Astrocyte (in vitro differentiated cells and primary cell): Measurements from ENCODE around the gene PJVK. TPM values are rescaled to one million over a fixed set of nuclear protein-coding genes. Genes with fewer than 3 reads are reported as not detected.

ENCODE experiments used
- DNase-seq: peaks from one replicate; pipeline ENCODE4 v3.0.0-alpha.2; 2010; ENCODE audit warnings: low read depth
- FAIRE-seq: peaks from 2 replicates; lab custom pipeline; 2011; peaks lifted over from hg19 to GRCh38; lab: Jason Lieb, UNC
- H2AFZ ChIP-seq: 2 replicates; pipeline ENCODE4 v1.6.0; 2012; ENCODE audit warnings: low read depth, low read length, inconsistent platforms
- H3K27ac ChIP-seq: 2 replicates; pipeline ENCODE4 v1.5.1; 2011; ENCODE audit warnings: low read depth, low read length, inconsistent platforms
- H3K27me3 ChIP-seq: 2 replicates; pipeline ENCODE4 v1.6.0; 2011; ENCODE audit warnings: low read length, inconsistent platforms; ENCODE audit not compliant: insufficient read depth
- H3K36me3 ChIP-seq: 2 replicates; pipeline ENCODE4 v1.5.1; 2011; ENCODE audit warnings: low read length, inconsistent platforms; ENCODE audit not compliant: insufficient read depth
- H3K4me1 ChIP-seq: 2 replicates; pipeline ENCODE4 v1.5.1; 2011; ENCODE audit warnings: low read length, inconsistent platforms; ENCODE audit not compliant: insufficient read depth
- H3K4me2 ChIP-seq: 2 replicates; pipeline ENCODE4 v1.6.0; 2012; ENCODE audit warnings: low read length, inconsistent platforms
- H3K4me3 ChIP-seq: 2 replicates; pipeline ENCODE4 v1.5.1; 2011; ENCODE audit warnings: low read depth, mild to moderate bottlenecking, low read length, inconsistent platforms; ENCODE audit not compliant: insufficient read depth
- H3K79me2 ChIP-seq: 2 replicates; pipeline ENCODE4 v1.6.0; 2012; ENCODE audit warnings: mild to moderate bottlenecking, low read length, inconsistent platforms; ENCODE audit not compliant: insufficient read depth
- H3K9ac ChIP-seq: 2 replicates; pipeline ENCODE4 v1.6.0; 2012; ENCODE audit warnings: mild to moderate bottlenecking, low read length, inconsistent platforms
- H3K9me3 ChIP-seq: 2 replicates; pipeline ENCODE4 v1.5.1; 2012; ENCODE audit warnings: low read depth, mild to moderate bottlenecking, low read length, inconsistent platforms; ENCODE audit not compliant: insufficient read depth
- H4K20me1 ChIP-seq: 2 replicates; pipeline ENCODE4 v1.6.0; 2012; ENCODE audit warnings: low read length, inconsistent platforms; ENCODE audit not compliant: insufficient read depth
- H3K27ac Mint-ChIP-seq: one replicate; pipeline ENCODE4 v1.8.0; 2021; ENCODE audit warnings: mild to moderate bottlenecking, mixed read lengths; ENCODE audit not compliant: unreplicated experiment
- H3K27me3 Mint-ChIP-seq: one replicate; pipeline ENCODE4 v1.8.0; 2021; ENCODE audit warnings: low read depth, mixed read lengths; ENCODE audit not compliant: unreplicated experiment
- H3K36me3 Mint-ChIP-seq: one replicate; pipeline ENCODE4 v1.8.0; 2021; ENCODE audit warnings: low read depth, mixed read lengths; ENCODE audit not compliant: unreplicated experiment
- H3K4me1 Mint-ChIP-seq: one replicate; pipeline ENCODE4 v1.8.0; 2021; ENCODE audit warnings: low read depth, mixed read lengths; ENCODE audit not compliant: unreplicated experiment
- H3K4me3 Mint-ChIP-seq: one replicate; pipeline ENCODE4 v1.8.0; 2021; ENCODE audit warnings: mild to moderate bottlenecking, moderate library complexity, mixed read lengths; ENCODE audit not compliant: unreplicated experiment
- H3K9me3 Mint-ChIP-seq: one replicate; pipeline ENCODE4 v1.8.0; 2021; ENCODE audit warnings: mild to moderate bottlenecking, mixed read lengths; ENCODE audit not compliant: unreplicated experiment
- CTCF ChIP-seq: IDR thresholded peaks from 2 replicates; pipeline ENCODE4 v1.5.1; 2011; ENCODE audit warnings: low read depth, mild to moderate bottlenecking, inconsistent platforms, low read length, moderate library complexity; ENCODE audit not compliant: insufficient read depth
- EZH2 ChIP-seq: IDR thresholded peaks from 2 replicates; pipeline ENCODE4 v1.6.1; 2012; ENCODE audit warnings: mild to moderate bottlenecking, low read length, inconsistent platforms; ENCODE audit not compliant: insufficient read depth
- total RNA-seq: library from RNA; stranded (reverse); gene quantifications from 2 replicates; pipeline ENCODE4 v1.2.1, GENCODE V29; 2021

Gene PJVK
- total RNA-seq, 1 donor from 2014 or later = 2.4 TPM

DNA sequence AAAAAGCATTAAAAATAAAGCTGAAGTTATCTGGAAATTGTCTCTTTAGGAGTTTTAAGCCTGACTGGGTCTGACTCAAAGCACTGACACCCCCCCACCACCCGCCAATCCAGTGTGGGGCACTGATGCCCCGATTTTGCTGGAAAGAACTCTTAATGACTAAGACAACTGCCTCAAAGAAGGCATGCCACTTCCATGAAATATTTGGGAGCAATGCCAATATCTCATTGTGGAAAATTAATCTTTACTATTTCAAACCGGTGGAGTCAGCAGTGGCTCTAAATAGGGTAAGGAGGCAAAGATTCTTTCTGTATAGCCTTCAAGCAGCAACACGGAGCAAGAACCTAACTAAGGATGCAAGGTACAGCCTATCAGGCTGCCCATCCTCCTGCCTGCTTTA is 22.8 kb downstream of the PJVK start:
- Histone ChIP-seq H3K4me1 (peaks cover 2% of the 10 kb centered on the region), H3K9ac (no peak overlapping the region), H3K79me2 (peaks cover 20% of the 10 kb centered on the region), H3K27me3 (no peaks in the 10 kb centered on the region), H3K9me3 (no peaks in the 10 kb centered on the region), H2AFZ (no peak overlapping the region), H3K4me2 (no peak overlapping the region), H3K27ac (no peak overlapping the region), H4K20me1 (no peaks in the 10 kb centered on the region), H3K4me3 (no peak overlapping the region), H3K36me3 (no peaks in the 10 kb centered on the region)
- H3K4me1 Mint-ChIP-seq = peaks cover 3% of the 10 kb centered on the region
- no peaks in the 10 kb centered on the region for H3K27me3 Mint-ChIP-seq
- H3K9me3 Mint-ChIP-seq = no peaks in the 10 kb centered on the region
- no peak for FAIRE-seq
- H3K36me3 Mint-ChIP-seq = no peaks in the 10 kb centered on the region
- no peak for TF ChIP-seq EZH2
- TF ChIP-seq CTCF = no peak
- DNase-seq = no peak
- no peak overlapping the region for H3K4me3 Mint-ChIP-seq
- H3K27ac Mint-ChIP-seq = no peak overlapping the region

DNA sequence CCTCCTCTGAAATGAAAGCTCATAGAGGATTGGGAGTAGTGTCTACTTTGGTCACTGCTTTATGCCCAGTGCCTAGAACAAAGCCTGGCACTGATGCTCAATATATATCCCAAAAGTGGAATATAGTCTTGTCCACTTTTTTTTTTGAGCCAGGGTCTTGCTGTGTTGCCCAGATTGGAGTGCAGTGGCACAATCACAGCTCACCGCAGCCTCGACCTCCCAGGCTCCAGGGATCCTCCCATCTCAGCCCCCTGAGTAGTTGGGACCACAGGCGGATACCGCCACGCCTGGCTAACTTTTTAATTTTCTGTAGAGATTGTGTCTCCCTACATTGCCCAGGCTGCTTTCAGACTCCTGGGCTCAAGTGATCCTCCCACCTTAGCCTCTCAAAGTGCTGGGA is 23.4 kb downstream of the PJVK start:
- Histone ChIP-seq H3K36me3 (no peaks in the 10 kb centered on the region), H3K27me3 (no peaks in the 10 kb centered on the region), H3K4me3 (no peak overlapping the region), H4K20me1 (no peaks in the 10 kb centered on the region), H3K27ac (no peak overlapping the region), H2AFZ (no peak overlapping the region), H3K79me2 (peaks cover 20% of the 10 kb centered on the region), H3K4me2 (no peak overlapping the region), H3K9me3 (no peaks in the 10 kb centered on the region), H3K4me1 (peaks cover 3% of the 10 kb centered on the region), H3K9ac (no peak overlapping the region)
- TF ChIP-seq EZH2 (no peak), CTCF (no peak)
- Mint-ChIP-seq H3K9me3 (no peaks in the 10 kb centered on the region), H3K36me3 (no peaks in the 10 kb centered on the region), H3K4me1 (peaks cover 7% of the 10 kb centered on the region), H3K27me3 (no peaks in the 10 kb centered on the region), H3K4me3 (no peak overlapping the region), H3K27ac (no peak overlapping the region)
- DNase-seq (no peak), FAIRE-seq (no peak)

GRCh38 chr2:178476477-178476876 is 25.3 kb downstream of the PJVK start:
- Mint-ChIP-seq H3K9me3 (no peaks in the 10 kb centered on the region), H3K36me3 (no peaks in the 10 kb centered on the region), H3K4me3 (peak overlapping the region; percentile 70), H3K4me1 (peaks cover 10% of the 10 kb centered on the region), H3K27me3 (no peaks in the 10 kb centered on the region), H3K27ac (no peak overlapping the region)
- no peak for TF ChIP-seq CTCF
- no peak for TF ChIP-seq EZH2
- no peak overlapping the region for H3K27ac ChIP-seq
- DNase-seq = no peak
- H3K4me3 ChIP-seq = no peak overlapping the region
- H3K36me3 ChIP-seq = no peaks in the 10 kb centered on the region
- no peak overlapping the region for H3K4me2 ChIP-seq
- H3K79me2 ChIP-seq = peaks cover 29% of the 10 kb centered on the region
- H3K27me3 ChIP-seq = no peaks in the 10 kb centered on the region
- H3K4me1 ChIP-seq = peaks cover 9% of the 10 kb centered on the region
- peaks cover 3% of the 10 kb centered on the region for H4K20me1 ChIP-seq
- no peaks in the 10 kb centered on the region for H3K9me3 ChIP-seq
- no peak overlapping the region for H3K9ac ChIP-seq
- H2AFZ ChIP-seq = no peak overlapping the region
- FAIRE-seq = no peak
